HG02610 (cell line): ENCODE measurements around the gene RPP14.
"Not testable (repeated sequence)": the region's sequence is repeated elsewhere in the genome, so short reads cannot be mapped to it uniquely, and the experiment has no call there.

Experiments used
- ATAC-seq: cut with Tn5 transposase; IDR thresholded peaks from one replicate; pipeline ENCODE4 v1.9.1; 2021; ENCODE audit warnings: mild to moderate bottlenecking, moderate library complexity; ENCODE audit not compliant: unreplicated experiment

The RPP14 gene

DNA sequence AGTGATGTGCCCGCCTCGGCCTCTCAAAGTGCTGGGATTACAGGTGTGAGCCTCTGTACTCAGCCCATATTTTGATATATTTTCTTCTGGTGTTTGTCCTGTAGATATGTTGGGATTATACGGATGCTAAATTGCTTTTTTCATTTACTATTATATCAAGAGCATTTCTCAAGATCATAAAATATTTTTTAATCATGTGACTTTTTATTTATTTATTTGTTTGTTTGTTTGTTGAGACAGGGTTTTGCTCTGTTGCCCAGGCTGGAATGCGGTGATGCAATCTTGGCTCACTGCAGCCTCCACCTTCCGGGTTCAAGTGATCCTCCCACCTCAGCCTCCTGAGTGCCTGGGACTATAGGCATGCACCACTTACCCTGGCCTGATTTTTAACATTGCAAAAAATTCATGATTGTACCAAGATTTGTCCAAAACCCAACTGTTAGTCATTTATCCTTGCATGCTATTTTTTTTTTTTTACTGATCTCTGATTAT, 23.9 kb downstream of the RPP14 start:
- ATAC-seq, result no peak

DNA sequence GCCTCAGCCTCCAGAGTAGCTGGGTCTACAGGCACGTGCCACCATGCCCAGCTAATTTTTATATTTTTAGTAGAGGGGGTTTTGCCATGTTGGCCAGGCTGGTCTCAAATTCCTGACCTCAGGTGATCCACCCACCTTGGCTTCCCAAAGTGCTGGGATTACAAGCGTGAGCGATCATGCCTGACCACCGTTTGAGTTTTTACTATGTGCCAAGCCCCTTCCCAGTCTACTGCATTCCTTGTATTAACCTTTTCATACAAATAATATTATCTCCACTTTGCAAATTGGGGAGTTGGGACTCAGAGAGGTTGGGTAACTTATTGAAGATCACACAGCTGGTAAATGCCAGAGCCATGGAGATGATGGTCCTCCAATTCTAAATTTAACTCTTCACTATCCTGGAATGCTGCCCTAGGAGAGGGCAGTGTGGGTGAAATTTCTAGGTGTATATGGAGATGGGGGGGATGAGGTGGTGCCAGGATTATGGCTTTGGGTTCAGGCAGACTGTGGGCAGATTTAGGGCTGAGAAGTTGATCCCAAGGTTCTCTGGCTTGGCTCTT, 25.6 kb downstream of the RPP14 start:
- ATAC-seq, result no peak

DNA sequence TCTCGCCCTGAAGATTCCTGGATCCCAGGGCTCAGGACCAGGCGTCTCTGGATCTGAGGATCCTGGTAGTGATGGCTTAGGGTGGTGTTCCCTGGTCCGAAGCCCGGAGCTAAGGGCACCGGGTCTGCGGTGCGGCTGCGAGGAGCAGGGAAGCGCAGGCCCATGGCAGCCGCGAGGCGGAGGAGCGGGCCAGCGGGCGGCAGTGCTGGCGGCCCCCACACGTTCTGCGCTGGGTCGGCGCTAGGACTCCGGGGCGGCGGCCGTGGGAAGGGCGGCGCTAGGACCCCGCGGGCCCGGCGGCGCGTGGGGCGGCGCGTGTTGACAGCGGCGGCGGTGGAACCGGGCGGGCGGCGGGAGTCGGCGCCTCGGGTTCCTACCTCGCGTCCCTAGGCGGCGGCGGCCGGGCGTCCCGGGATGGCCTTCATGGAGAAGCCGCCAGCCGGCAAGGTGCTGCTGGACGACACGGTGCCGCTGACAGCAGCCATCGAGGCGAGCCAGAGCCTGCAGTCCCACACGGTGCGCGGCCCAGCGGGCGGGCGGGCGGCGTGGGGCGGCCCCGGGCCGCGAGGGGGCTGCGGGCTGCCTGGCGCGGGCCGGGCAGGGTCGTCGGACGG, 26.6 kb downstream of the RPP14 start, which contains the start of gene PXK:
Gene PXK, plus strand, starts transcription at position 318 of the 614 bp plus-strand sequence. Its CDS starts 97 bp downstream, at position 415.
- peak; percentile 95 for ATAC-seq

DNA sequence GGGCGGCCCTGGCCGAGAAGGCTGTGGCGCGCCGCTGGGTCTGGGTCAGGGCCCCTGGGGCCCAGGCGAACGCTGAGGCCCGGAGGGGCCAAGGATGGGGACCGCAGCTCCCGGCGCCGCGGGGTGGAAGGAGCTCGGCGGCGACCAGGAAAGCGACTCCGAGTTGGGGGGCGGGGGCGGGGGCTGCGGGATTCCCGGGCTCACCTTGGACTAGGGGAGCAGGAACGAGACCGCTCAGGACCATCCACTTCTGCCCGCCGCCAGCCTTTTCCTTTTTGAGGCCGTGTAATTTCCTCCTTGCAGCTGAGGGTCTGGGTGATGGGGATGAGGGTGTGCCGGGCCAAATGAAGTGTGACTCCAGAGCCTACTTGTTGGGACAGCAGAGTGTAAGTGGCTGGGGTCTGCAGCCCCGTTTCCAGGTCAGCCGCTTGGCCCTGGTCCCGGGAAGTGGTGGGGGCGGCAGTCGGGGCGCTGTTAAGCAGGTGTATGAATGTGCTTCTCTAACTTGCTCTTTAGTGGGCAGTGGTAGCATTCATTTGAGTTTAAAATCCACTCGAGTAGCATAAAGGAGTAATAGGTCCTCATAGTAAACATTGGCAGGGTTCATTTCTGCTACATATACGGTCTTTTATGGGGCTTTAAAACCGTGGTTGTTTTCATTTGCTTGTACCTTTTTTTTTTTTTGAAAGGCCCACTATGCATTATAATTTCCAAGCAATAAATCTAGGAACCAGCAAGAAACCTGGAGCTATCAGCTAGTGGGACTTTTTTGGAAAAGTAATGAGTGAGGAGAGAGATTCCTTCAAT, 27.4 kb downstream of the RPP14 start:
- peak; percentile 28 for ATAC-seq

GRCh38 chr3:58334013-58334321, 27.9 kb downstream of the RPP14 start:
- no peak for ATAC-seq

GRCh38 chr3:58334506-58334884, 28.4 kb downstream of the RPP14 start:
- ATAC-seq, result no peak

DNA sequence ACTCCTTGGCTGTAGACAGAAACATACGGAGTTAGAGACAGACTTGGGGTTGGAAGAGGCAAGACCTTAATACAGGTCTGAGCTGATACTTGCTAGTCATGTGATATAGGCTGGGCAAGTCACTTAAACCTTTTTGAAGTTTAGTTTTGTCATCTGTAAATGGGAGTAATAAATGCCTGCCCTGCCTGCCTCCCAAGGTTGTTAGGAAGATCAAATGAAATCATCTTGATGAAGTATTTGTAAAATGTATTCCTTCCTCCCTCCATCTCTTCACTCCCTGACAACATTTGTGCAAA, 29.6 kb downstream of the RPP14 start:
- no peak for ATAC-seq

DNA sequence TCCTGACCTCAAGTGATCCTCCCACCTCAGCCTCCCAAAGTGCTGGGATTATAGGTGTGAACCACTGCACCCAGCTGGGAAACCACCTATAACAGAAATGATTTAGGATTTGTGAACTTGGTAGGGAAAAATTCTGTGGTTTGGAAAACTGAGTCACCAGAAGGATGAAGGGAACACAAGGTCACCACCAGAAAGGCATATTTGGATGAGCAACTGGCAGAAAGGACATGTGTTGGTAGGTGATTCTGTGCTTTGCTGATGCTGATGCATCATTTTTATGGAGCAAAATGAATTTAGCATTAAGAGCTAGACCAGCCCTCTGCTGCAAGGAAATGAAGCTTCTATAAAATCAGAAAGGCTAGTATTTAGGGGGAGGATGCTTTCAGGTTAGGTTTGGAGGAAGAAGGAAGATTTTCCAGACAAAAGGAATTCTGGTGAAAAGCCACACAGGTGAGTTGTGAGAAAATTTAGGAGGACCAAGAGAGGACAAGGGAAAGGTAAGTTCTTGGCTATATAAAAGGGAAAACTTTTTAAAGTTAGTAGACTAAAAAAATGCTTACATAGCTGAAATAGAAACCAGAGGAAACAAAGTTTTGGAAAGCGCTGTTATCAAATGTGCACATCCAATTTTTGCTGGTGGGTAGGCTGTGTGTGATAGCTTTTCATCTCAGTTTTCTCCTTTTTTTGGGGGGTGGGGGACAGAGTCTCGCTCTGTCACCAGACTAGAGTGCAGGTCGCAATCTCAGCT, 30.3 kb downstream of the RPP14 start:
- no peak for ATAC-seq

GRCh38 chr3:58337190-58337589, 31.1 kb downstream of the RPP14 start:
- ATAC-seq, result no peak

DNA sequence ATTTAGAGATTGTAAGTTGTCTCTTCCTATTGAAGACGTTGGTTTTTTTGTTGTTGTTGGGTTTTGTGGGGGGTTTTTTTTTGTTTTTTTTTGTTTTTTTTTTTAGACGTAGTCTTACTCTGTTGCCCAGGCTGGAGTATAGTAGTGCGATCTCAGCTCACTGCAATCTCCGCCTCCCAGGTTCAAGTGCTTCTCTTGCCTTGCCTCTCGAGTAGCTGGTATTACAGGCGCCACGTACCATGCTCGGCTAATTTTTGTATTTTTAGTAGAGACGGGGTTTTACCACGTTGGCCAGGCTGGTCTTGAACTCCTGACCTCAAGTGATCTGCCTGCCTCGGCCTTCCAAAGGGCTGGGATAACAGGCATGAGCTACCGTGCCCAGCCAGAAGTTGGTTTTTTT, 33.1 kb downstream of the RPP14 start:
- not testable (repeated sequence) for ATAC-seq

DNA sequence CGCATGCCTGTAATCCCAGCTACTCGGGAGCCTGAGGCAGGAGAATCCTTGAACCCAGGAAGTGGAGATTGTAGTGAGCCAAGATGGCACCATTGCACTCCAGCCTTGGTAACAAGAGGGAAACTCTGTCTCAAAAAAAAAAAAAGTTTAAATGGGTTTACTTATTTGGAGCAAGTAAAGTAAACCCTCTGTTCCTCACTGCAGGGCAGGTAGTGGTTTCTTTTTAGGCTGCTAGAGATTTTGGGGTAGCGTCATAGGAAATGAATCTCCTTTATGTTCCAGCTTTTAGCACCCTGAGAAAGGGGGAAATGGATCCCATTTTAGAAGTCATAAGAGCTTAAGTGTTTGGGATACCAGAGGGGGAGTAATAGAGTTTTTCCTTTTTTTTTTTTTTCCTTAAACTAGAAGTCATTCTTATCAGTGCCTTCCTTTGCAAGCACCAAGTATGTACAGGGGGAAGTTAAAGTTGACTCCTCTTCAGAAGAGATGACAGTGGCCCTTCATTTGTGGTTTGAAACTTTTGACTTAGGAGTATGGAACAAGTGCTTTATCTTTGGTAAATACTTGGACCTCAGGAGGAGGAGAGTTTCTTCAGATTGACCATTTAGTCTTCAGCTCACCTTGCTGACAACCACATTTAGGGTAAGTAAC, 34.7 kb downstream of the RPP14 start:
- ATAC-seq, result no peak

GRCh38 chr3:58341376-58341775, 35.3 kb downstream of the RPP14 start:
- no peak for ATAC-seq

- no peak for ATAC-seq
Measured at GRCh38 chr3:58342676-58343075, 36.6 kb downstream of the RPP14 start.

- no peak for ATAC-seq
Measured at GRCh38 chr3:58345457-58345856, 39.4 kb downstream of the RPP14 start.

GRCh38 chr3:58346368-58346767, 40.3 kb downstream of the RPP14 start:
- no peak for ATAC-seq

- ATAC-seq, result no peak
Measured at GRCh38 chr3:58347984-58348383, 41.9 kb downstream of the RPP14 start.

- peak; percentile 94 for ATAC-seq
Measured at GRCh38 chr3:58349792-58350626, 44.0 kb downstream of the RPP14 start.

DNA sequence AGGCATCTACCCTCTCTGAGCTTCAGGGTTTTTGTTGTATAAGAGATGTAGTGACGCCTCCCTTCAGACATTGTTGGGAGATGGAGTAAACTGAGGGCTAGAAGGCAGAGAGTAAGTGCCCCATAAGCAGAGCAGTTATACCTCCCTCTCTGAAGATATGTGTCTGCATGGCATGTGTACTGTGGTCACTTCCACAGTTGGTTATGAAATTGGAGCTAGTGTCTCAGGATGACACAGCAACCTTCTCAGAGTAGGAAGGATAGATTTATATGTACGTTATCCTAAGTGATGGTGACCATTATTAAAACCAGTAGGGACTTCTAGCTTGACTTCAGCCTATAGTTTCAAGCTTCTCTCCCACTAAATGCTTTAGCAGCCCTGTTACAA, 44.6 kb downstream of the RPP14 start:
- ATAC-seq, result no peak

- ATAC-seq, result no peak
Measured at GRCh38 chr3:58351920-58352319, 45.9 kb downstream of the RPP14 start.

GRCh38 chr3:58352626-58353025, 46.6 kb downstream of the RPP14 start:
- no peak for ATAC-seq
